Ovary (tissue), 3 donors: ENCODE data around the gene CRADD.

ENCODE experiments used
- CTCF ChIP-seq, 3 donors: fragments of 450-650 bp in 2 of 3; fragments of 200-600 bp in 1 of 3; IDR thresholded peaks; one replicate each; pipeline versions ENCODE4 v1.5.1 to v1.8.0; 2016 to 2022; ENCODE audit warnings: antibody characterized with exemption in 3 of 3, mild to moderate bottlenecking in 1 of 3
- POLR2A ChIP-seq: fragments of 450-650 bp; IDR thresholded peaks from one replicate; pipeline ENCODE4 v1.6.1; 2017; ENCODE audit warnings: antibody characterized with exemption, mild to moderate bottlenecking, moderate library complexity
- donor health status: DM: no; HTN: no; CAD: no.

DNA sequence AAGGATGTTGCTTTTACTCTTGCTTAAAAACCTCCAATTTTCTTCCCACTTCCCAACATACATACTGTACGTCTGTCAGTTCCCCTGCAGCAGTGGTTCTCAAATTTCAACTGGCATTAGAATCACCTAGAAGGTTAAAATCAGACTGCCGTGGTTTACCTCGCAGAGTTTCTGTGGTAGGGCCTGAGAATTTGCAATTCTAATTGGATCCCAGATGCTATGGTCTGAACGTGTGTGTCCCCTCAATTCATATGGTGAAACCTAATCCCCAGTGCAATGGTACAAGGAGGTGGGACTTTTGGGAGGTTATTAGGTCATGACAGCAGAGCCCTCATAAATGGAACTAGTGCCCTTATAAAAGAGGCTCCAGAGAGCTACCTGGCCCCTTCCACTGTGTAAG, 226.9 kb downstream of the CRADD start:
- TF ChIP-seq CTCF (IDR thresholded peaks at IDR 0.05) (no peak), POLR2A (no peak)
